Measurements from ENCODE around the gene SLC9A8.
A peak's percentile ranks its signal among the peaks of the same experiment; 100 is the strongest.

Gene SLC9A8

GRCh38 chr20:49853640-49854039, 41.0 kb downstream of the SLC9A8 start:
- no peak for DNase-seq

GRCh38 chr20:49854190-49854875, 41.7 kb downstream of the SLC9A8 start:
- DNase-seq = no peak

- DNase-seq = no peak
Measured at GRCh38 chr20:49856904-49857303, 44.3 kb downstream of the SLC9A8 start.

GRCh38 chr20:49858076-49858585, 45.5 kb downstream of the SLC9A8 start:
- no peak for DNase-seq

- no peak for DNase-seq
Measured at GRCh38 chr20:49859011-49859410, 46.4 kb downstream of the SLC9A8 start.

GRCh38 chr20:49859807-49860206, 47.2 kb downstream of the SLC9A8 start:
- DNase-seq = no peak

- DNase-seq = peak; percentile 37
Measured at GRCh38 chr20:49861232-49861631, 48.6 kb downstream of the SLC9A8 start.

GRCh38 chr20:49862607-49863200, 50.1 kb downstream of the SLC9A8 start:
- DNase-seq = peak; percentile 26

GRCh38 chr20:49863666-49864065, 51.0 kb downstream of the SLC9A8 start:
- DNase-seq = no peak

- DNase-seq = no peak
Measured at GRCh38 chr20:49865559-49865958, 52.9 kb downstream of the SLC9A8 start.

GRCh38 chr20:49866051-49866450, 53.4 kb downstream of the SLC9A8 start:
- DNase-seq = no peak

- no peak for DNase-seq
Measured at GRCh38 chr20:49867453-49868215, 55.0 kb downstream of the SLC9A8 start.

- no peak for DNase-seq
Measured at GRCh38 chr20:49868538-49868937, 55.9 kb downstream of the SLC9A8 start.

- no peak for DNase-seq
Measured at GRCh38 chr20:49868964-49869363, 56.3 kb downstream of the SLC9A8 start.

GRCh38 chr20:49870261-49870660, 57.6 kb downstream of the SLC9A8 start:
- DNase-seq = no peak

GRCh38 chr20:49871391-49871948, 58.8 kb downstream of the SLC9A8 start:
- no peak for DNase-seq

- DNase-seq = no peak
Measured at GRCh38 chr20:49872056-49872455, 59.4 kb downstream of the SLC9A8 start.

- no peak for DNase-seq
Measured at GRCh38 chr20:49874696-49875095, 62.1 kb downstream of the SLC9A8 start.

- no peak for DNase-seq
Measured at GRCh38 chr20:49877386-49877921, 64.8 kb downstream of the SLC9A8 start.

- DNase-seq = no peak
Measured at GRCh38 chr20:49878977-49879376, 66.3 kb downstream of the SLC9A8 start.

- DNase-seq = no peak
Measured at GRCh38 chr20:49880177-49880576, 67.5 kb downstream of the SLC9A8 start.

GRCh38 chr20:49880724-49881445, 68.3 kb downstream of the SLC9A8 start:
- no peak for DNase-seq
